ENCODE results near the gene HLA-DMA. TPM values are rescaled to one million over a fixed set of nuclear protein-coding genes. Genes with fewer than 3 reads are reported as not detected.

Gene HLA-DMA
- total and polyA plus RNA-seq, 2 of the 8 experiments (the other 6 are each of a cell fraction or from before 2014, with no cell fraction given) = 13.3 to 23.1 TPM

- TF ChIP-seq BRCA1 (IDR thresholded peaks at IDR 0.05; ENCODE audit: low read depth, low read length) = no peak
- TF ChIP-seq USF2 (IDR thresholded peaks at IDR 0.05; ENCODE audit: low read length) = no peak
- TF ChIP-seq HDAC2 (IDR thresholded peaks at IDR 0.05; ENCODE audit: borderline replicate concordance in 1 of 2, low read depth in 2 of 2, low read length in 2 of 2) = 0 out of 4 replicates have a peak, but pooled peaks of 1 of the 2 experiments have one; percentile 40
- TF ChIP-seq TCF12 (IDR thresholded peaks at IDR 0.05; ENCODE audit: low read depth, low read length) = no peak
- no peak for TF ChIP-seq CBX8 (IDR thresholded peaks at IDR 0.05; ENCODE audit: borderline replicate concordance, low read depth, low read length)
- TF ChIP-seq MAX (IDR thresholded peaks at IDR 0.05) = 0 out of 2 replicates have a peak, but pooled peaks have one; percentile 9
- no peak for TF ChIP-seq KDM4A (IDR thresholded peaks at IDR 0.05; ENCODE audit: low read depth, low read length, severe bottlenecking)
- peak; percentile 62; the same call in 1 of the 2 replicates for TF ChIP-seq TAF1 (IDR thresholded peaks at IDR 0.05; ENCODE audit: low read depth, low read length)
- no peak for TF ChIP-seq POU5F1 (IDR thresholded peaks at IDR 0.05; ENCODE audit: low read depth, low read length)
- TF ChIP-seq RBBP5 (IDR thresholded peaks at IDR 0.05; ENCODE audit: borderline replicate concordance, low read depth, low read length) = no peak
- TF ChIP-seq CTCF (IDR thresholded peaks at IDR 0.05; ENCODE audit: control extremely low read depth in 1 of 3, insufficient read depth in 1 of 3, low read depth in 1 of 3, low read length in 3 of 3) = peak; percentile 81 to 93 (median 82)
- no peak; the same call in 1 of the 2 replicates for TF ChIP-seq CHD2 (IDR thresholded peaks at IDR 0.05; ENCODE audit: low read length)
- no peak for TF ChIP-seq GTF2F1 (IDR thresholded peaks at IDR 0.05; ENCODE audit: borderline replicate concordance, low read depth, low read length)
- TF ChIP-seq NANOG (IDR thresholded peaks at IDR 0.05; ENCODE audit: insufficient read depth, low read depth, low read length, poor library complexity, severe bottlenecking) = no peak
- no peak for TF ChIP-seq ATF3 (IDR thresholded peaks at IDR 0.05; ENCODE audit: insufficient read depth, low read depth, low read length)
- TF ChIP-seq TBP (IDR thresholded peaks at IDR 0.05; ENCODE audit: low read depth, low read length) = peak; percentile 72
- TF ChIP-seq CHD1 (IDR thresholded peaks at IDR 0.05; ENCODE audit: low read depth, low read length) = no peak
- no peak for TF ChIP-seq TAF7 (optimal IDR thresholded peaks at IDR 0.05; ENCODE audit: borderline replicate concordance, low read depth, low read length)
These were observed at the start of gene HLA-DMA (continued) for GRCh38 chr6:32952817-32953739.

All from H1 (cell line).